H54 (cell line): Measurements from ENCODE around the gene GAS2L1.

ENCODE experiments used
- DNase-seq: peaks from one replicate; pipeline ENCODE4 v3.0.0; 2011; ENCODE audit warnings: low spot score, mixed read lengths; ENCODE audit not compliant: insufficient read length
- FAIRE-seq: peaks from 3 replicates; lab custom pipeline; 2011; peaks lifted over from hg19 to GRCh38; lab: Jason Lieb, UNC
- POLR2A ChIP-seq: IDR thresholded peaks from 2 replicates; pipeline ENCODE4 v1.6.1; 2011; ENCODE audit warnings: low read depth, mild to moderate bottlenecking, low read length

GAS2L1 gene

DNA sequence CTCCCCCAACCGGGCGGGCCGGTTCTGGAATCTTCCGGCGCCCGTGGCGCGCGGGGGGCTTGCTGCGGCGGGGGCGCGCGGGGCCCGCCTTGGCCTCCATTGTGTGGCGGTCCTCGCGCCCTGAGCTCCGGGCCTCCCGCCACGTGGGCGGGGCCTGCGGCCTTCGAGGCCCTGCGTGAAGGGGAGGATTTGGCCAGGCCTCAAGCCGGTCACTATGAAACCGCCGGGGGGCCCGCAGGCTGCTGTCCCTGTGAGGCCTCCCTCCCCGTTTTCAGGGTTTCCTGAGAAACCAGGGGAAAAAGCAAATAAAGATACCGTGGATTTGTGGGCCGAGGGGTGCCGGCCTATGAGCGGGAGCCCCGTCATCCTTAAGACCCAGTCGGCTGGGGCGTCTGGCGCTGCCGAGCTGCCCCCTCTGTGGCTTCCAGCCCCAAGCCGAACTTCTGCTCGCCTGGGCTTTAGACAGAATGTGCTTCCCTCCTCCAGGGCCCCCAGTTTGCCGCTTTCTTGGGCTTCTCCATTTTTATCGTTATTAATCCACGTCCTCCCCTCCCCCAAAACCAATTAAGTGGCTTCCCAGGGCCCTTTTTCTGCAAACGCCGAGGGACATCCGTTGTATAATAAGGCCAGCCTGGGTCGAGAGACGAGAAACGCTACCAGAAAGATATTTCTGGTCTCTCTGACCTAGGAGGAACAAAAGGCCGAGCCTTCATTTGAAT is 37.8 kb upstream of the GAS2L1 start:
- no peak for TF ChIP-seq POLR2A
- FAIRE-seq, result no peak
- DNase-seq, result no peak

DNA sequence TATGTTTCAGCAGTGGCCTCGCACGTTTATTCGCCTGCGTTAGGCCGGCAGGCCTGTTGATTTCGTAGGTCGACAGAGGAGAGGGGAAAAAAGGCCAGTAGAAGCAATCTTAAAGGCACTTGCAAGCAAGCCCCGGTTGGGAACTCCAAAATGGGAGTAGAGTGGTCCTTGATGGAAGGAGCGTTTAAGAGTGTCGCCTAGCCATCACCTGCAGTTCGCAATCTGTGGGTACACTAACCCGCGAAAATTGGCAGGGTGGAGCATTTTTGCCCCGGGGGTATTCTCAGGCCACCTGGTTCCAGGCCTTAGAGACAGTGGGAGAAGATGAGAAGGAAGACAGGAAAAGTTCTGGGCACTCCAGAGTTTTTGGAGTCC is 37.2 kb upstream of the GAS2L1 start:
- no peak for FAIRE-seq
- DNase-seq, result no peak
- no peak for TF ChIP-seq POLR2A

DNA sequence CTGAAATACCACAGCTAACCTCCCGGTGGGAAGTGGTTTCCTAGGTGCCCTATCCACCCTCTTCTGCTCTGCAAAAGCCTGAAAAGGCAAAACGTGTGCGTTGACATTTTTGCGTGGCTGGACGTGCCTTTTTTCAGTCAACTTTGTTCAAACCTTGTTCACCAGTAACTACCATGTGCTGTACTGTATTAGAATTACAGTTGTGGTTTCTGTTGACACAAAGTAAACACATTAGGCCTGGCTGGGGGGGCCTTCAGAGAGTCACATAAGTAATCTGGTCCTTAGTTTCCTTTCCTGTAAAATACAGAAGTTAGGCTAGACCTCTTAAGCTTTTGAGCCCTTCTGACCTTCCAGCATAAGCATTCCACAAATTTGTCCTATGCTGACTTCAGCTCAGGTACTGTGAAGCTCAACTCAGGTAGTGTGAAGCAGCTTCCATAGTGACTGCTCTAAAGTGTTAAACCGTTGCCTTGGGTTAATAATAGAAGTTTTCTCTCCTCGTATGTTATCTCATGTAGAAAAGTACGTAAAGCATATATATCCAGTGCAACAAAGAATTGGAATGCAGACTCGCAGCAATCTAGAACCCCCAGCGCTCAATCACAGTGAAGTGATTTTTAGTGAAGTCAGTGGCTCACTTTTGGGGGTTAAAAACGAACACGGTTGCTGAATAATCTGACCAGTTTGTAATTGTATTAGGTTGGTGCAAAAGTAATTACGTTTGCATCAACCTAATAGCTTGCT is 36.5 kb upstream of the GAS2L1 start:
- DNase-seq (no peak), FAIRE-seq (no peak)
- no peak for TF ChIP-seq POLR2A

DNA sequence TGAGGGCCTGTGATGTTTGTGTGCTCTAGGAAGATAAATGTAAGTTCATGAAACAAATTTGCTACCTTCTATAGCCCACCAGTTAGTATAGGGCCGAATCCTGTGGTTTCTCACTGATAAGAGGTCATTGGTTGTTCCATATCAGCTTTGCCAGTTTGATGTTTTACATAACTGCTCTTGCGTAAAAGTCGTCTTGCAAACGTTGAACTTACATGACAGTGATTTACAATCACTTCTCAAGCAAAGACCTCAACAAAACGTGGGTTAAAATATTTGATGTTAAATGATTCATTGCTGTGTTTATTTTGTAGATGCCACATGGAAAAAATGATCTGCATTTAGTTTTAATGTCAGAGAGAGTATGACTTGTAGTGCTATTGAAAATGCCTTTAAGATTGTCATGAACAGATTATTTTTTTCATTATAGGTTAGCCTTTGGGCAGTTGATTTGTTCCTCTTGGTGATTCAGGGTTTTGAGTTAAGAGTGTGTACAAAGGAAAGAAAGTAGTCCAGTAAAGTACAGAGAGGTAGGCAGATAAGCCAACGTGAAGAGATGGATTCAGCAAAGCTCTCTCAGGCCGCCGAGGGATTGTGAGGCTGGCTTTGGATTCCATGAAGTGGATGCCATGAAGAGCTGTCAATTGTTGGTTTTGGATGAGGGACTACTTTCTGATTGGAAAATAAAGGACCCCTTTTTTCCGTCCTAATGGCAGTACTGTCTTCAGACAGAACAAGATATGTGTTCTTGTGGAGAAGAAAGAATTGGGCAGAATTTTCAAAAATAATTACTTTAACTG is 35.8 kb upstream of the GAS2L1 start:
- no peak for FAIRE-seq
- DNase-seq, result no peak
- no peak for TF ChIP-seq POLR2A

DNA sequence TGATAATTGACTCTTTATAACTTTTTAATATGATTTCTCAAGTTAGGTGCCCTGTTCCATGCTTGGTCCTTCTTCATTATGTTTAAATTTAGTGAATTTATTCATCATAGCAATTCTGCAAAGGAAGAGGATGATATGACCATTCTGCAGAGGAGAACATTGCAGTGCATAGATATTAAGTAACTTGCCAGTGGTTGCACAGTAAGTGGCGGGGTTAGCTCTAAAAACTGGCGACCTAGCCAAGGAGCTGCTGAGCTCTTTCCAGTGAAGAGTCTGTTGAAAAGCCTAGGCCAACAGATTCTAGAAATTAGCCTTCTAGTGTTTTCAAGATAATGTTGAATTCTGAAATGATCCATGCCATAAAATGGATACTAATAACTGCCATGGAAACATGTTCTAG is 33.8 kb upstream of the GAS2L1 start:
- TF ChIP-seq POLR2A, result no peak
- DNase-seq (no peak), FAIRE-seq (no peak)

DNA sequence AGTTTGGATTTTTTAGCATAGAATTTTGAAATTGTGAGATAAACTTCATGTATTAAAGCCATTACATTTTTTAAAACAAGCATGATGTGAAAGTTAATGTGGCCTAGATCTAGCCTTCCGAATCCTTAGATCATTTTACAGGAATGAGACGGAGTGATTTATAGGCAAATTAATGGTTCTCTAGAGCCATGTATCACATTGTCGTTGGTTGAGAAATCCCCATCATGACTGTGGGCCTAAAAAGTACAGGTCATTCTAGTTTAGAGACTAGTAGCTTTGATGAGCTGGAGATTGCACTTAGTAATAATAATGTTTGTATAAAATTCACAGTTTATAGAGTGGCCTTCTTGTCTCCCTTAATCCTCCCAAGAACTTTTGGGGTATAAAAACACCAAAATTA is 31.3 kb upstream of the GAS2L1 start:
- no peak for TF ChIP-seq POLR2A
- FAIRE-seq (no peak), DNase-seq (no peak)

DNA sequence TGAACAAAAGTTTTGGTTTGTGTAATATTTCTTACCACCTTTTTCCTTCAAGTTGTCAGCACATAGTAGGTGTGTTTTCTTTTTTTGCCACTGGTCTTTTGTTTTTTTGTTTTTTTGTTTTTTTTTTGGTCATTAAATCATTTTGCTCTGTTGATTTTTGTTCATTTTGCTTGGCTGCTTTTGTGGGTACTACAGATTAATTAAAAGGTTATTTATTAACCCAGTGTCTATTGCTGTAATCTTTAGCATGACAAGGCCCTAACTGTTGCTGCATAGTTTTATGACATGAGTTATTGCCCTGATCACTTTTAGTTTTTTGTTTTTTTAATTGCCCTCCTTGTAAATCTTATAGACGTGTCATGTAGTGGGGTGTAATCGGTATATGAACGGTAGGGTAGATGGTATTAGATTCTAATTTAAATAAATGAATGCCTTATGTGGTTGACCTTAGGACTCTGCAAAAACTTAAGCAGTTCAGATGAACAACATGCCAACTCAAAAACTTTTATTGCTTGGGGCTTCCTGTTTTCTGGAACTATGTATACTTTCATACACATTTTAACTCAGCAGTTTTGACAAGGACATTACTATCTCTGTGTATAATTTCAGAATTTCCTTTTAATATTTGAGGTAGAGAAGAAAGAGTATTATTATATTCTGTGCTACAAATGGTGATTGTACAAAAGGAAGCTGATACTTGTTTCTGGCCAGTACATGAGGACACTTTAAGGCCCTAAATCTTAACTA is 30.5 kb upstream of the GAS2L1 start:
- DNase-seq (no peak), FAIRE-seq (no peak)
- TF ChIP-seq POLR2A, result no peak

DNA sequence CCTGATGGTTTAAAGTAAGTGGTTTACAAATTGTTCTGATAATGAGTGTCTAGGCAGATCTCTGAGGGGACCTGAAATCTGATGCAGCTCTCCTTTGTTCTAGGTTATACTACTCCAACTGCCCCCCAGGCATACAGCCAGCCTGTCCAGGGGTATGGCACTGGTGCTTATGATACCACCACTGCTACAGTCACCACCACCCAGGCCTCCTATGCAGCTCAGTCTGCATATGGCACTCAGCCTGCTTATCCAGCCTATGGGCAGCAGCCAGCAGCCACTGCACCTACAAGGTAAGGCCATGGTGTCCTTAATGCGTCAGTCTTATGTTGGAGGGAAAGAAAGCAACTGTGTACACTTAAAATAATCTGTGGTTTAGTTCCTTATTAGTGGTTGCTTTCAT is 28.5 kb upstream of the GAS2L1 start:
- TF ChIP-seq POLR2A, result no peak
- FAIRE-seq (no peak), DNase-seq (no peak)

DNA sequence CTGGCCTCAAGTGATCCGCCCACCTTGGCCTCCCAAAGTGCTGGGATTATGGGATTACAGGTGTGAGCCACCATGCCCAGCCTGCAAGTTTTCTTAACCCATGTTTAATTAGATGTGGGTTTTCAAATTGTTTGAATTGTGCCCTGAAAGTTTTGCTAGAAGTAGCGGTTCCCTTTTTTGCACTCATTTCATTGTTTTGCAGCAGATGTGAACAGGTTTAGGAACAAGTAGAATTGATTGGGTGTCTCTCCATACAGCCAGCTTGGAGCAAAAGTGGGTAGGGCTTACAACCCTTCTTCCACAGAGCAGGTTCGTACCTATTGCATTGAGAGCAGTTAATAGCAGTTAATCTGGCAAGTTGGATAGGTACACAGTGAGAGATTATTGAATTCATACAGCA is 22.3 kb upstream of the GAS2L1 start:
- DNase-seq (no peak), FAIRE-seq (no peak)
- TF ChIP-seq POLR2A, result no peak

DNA sequence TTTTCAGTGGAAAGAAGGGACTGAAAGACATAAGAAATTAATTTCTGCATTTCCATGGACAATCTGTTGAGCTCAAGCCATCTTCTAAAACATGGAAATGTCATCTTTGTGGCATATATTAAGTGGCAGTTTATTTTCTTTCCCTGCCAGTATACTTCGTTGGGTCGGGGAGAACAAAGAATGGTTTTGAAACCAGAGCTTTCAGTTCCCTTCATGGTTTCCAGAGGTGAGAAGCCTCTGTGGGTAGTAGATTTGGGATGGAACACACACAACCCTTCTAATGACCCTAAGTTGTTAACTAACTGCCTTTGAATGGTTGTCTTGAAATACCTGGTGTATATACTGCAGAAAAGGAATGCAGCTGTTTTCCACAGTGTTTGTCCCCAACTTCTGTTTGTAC is 17.6 kb upstream of the GAS2L1 start:
- DNase-seq (no peak), FAIRE-seq (no peak)
- TF ChIP-seq POLR2A, result no peak

DNA sequence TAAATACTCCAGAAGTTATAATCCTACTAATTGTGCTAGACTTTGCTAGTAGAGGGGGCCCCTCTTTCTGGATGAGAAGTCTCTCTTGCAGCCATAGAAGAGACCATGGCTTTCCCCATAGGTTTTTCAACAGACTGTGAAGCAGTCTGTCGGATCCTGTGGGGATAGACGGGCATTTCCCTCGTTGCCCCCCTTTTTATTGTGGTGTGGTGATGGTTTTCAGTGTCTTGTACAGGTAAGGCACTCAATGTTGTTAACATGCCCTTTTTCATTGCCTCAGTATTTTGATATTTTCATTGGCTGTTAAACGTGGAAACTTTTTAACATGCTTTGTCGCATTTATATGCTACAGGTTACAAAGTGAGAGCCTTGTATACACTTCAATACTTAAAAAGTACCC is 16.4 kb upstream of the GAS2L1 start:
- FAIRE-seq, result no peak
- no peak for TF ChIP-seq POLR2A
- no peak for DNase-seq

DNA sequence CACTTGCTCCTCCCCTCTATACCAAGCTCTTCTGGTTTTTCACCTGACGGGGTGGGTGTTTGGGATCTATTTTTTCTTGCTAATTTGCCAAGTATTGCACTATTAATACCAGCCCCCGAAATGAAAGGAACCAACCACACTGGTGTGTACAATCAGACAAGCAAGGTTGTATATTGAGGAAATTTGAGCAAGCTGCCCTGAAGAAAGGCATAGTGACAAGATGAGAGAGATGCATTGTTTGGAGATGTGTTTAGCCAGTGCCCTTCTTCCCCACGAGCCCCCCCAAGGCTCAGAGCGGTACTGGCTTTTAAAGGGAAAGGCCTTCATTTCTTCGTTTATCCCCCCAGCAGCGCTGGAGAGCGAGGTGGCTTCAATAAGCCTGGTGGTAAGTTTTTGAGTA is 15.2 kb upstream of the GAS2L1 start:
- no peak for FAIRE-seq
- TF ChIP-seq POLR2A, result no peak

DNA sequence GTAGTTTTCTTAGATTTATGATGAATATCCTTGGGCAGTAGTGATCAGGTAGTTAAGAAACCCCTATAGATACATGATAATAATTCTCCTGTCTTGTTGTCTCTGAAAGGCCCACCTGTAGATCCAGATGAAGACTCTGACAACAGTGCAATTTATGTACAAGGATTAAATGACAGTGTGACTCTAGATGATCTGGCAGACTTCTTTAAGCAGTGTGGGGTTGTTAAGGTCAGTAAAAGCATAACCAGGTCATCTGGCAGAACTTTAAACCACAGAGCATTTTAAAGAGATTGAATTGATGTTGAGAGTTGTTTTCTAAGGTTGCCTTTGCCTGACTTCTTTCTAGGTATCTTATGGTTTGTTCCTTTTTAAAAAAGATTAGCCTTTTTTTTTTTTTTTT is 14.1 kb upstream of the GAS2L1 start:
- no peak for DNase-seq
- FAIRE-seq, result no peak
- TF ChIP-seq POLR2A, result no peak

More for the DNA sequence above, 15.2 kb upstream of the GAS2L1 start:
- DNase-seq, result no peak
